ENCODE measurements around the gene ZNF280A. TPM values are rescaled to one million over a fixed set of nuclear protein-coding genes. Genes with fewer than 3 reads are reported as not detected.
"Not testable (repeated sequence)": the region's sequence is repeated elsewhere in the genome, so short reads cannot be mapped to it uniquely, and the experiment has no call there.

Gene ZNF280A
- total and polyA plus RNA-seq, 2 experiments from 2014 or later, result 0.44 to 0.47 TPM

DNA sequence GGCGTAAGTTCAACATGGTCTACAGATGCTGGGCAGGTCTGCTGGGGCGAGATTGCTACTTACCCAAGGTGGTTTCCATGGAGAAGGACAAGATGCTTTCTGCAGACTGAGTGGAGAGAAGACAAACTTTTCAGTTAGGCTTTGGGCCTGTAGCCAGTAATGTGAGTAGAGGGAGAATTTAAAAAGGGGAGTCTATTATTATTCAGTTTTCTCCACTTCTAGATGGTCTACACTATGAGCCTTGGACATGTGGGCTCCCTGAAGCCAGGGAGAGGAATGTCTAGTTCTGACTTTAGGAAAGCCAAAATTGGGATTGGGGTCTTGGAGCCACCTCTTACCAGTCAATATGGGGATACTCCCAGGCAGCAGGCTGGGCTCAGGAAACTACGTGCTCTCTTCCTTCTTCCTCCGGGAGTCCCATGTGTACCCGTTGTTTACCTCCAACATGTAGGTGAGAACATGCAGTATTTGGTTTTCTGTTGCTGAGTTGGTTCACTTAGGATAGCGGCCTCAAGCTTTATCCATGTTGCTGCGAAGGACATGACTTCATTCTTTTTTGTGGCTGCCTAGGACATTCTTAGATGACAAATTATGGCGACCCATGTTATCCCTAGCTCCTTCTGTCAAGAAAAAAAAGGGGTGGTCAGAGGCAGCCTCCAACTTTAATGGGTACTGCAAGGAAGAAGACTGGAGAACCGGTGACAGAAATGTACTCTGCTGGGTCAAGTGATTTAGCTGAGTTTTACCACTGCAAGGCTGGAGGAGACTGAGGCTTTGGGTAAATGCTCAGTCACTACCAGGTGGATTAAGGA is 14.7 kb upstream of the ZNF280A start:
- Histone ChIP-seq H2AFZ (no peak overlapping the region), H3K4me1 (ENCODE audit: insufficient read depth) (no peaks in the 10 kb centered on the region), H3K79me2 (no peaks in the 10 kb centered on the region), H3K9me3 (ENCODE audit: low read depth) (no peaks in the 10 kb centered on the region), H3K27ac (no peak overlapping the region), H4K20me1 (ENCODE audit: insufficient read depth, poor library complexity, severe bottlenecking) (no peaks in the 10 kb centered on the region), H3K4me2 (no peak overlapping the region), H3K4me3 (no peak overlapping the region), H3K27me3 (no peaks in the 10 kb centered on the region), H3K9me2 (replicated peaks; ENCODE audit: insufficient read depth) (no peaks in the 10 kb centered on the region), H3K36me3 (replicated peaks; ENCODE audit: insufficient read depth, low read depth) (no peaks in the 10 kb centered on the region)
- TF ChIP-seq, protein P1, sequence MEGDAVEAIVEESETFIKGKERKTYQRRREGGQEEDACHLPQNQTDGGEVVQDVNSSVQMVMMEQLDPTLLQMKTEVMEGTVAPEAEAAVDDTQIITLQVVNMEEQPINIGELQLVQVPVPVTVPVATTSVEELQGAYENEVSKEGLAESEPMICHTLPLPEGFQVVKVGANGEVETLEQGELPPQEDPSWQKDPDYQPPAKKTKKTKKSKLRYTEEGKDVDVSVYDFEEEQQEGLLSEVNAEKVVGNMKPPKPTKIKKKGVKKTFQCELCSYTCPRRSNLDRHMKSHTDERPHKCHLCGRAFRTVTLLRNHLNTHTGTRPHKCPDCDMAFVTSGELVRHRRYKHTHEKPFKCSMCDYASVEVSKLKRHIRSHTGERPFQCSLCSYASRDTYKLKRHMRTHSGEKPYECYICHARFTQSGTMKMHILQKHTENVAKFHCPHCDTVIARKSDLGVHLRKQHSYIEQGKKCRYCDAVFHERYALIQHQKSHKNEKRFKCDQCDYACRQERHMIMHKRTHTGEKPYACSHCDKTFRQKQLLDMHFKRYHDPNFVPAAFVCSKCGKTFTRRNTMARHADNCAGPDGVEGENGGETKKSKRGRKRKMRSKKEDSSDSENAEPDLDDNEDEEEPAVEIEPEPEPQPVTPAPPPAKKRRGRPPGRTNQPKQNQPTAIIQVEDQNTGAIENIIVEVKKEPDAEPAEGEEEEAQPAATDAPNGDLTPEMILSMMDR (IDR thresholded peaks at IDR 0.05; ENCODE audit: poor library complexity), result no peak
- TF ChIP-seq EZH2phosphoT487 (IDR thresholded peaks at IDR 0.05; ENCODE audit: low read depth, severe bottlenecking, unreplicated experiment) (no peak), EZH2 (IDR thresholded peaks at IDR 0.05; ENCODE audit: borderline replicate concordance) (no peak)
- DNase-seq (ENCODE audit: low spot score), result no peak
- 90% methylated on average over 9 of the region's 9 CpGs for WGBS (ENCODE audit: low lambda C conversion rate, missing lambda C conversion rate)

DNA sequence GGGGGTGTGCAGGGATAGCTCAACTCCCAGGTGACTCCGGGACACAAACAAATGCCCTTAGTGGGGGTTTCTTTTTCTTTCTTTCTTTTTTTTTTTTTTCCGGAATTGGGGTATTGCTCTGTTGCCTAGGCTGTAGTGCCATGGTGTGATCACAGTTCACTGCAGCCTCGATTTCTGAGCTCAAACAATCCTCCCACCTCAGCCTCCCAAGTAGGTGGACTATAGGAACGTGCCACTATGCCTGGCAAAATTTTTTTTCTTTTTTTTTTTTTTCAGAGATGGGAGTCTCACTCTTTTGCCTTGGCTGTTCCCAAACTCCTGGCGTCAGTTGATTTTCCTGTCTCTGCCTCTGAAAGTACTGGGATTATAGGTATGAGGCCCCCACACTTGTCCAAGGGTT is 13.8 kb upstream of the ZNF280A start:
- WGBS (ENCODE audit: low lambda C conversion rate, missing lambda C conversion rate), result 80% methylated on average over 5 of the region's 5 CpGs
- no peaks in the 10 kb centered on the region for H3K36me3 ChIP-seq (replicated peaks; ENCODE audit: insufficient read depth, low read depth)
- H3K9me3 ChIP-seq (ENCODE audit: low read depth), result no peaks in the 10 kb centered on the region
- H2AFZ ChIP-seq, result no peak overlapping the region
- H3K79me2 ChIP-seq, result no peaks in the 10 kb centered on the region
- DNase-seq (ENCODE audit: low spot score), result no peak
- H3K4me3 ChIP-seq, result no peak overlapping the region
- H4K20me1 ChIP-seq (ENCODE audit: insufficient read depth, poor library complexity, severe bottlenecking), result no peaks in the 10 kb centered on the region
- H3K4me1 ChIP-seq (ENCODE audit: insufficient read depth), result no peaks in the 10 kb centered on the region
- no peak overlapping the region for H3K4me2 ChIP-seq
- H3K9me2 ChIP-seq (replicated peaks; ENCODE audit: insufficient read depth), result no peaks in the 10 kb centered on the region
- no peaks in the 10 kb centered on the region for H3K27me3 ChIP-seq
- TF ChIP-seq EZH2 (IDR thresholded peaks at IDR 0.05; ENCODE audit: borderline replicate concordance), result no peak
- no peak overlapping the region for H3K27ac ChIP-seq

GRCh38 chr22:22533417-22533816 is 13.3 kb upstream of the ZNF280A start:
- Histone ChIP-seq H3K4me1 (ENCODE audit: insufficient read depth) (no peaks in the 10 kb centered on the region), H3K27me3 (no peaks in the 10 kb centered on the region), H3K36me3 (replicated peaks; ENCODE audit: insufficient read depth, low read depth) (no peaks in the 10 kb centered on the region), H2AFZ (no peak overlapping the region), H3K9me3 (ENCODE audit: low read depth) (no peaks in the 10 kb centered on the region), H3K9me2 (replicated peaks; ENCODE audit: insufficient read depth) (no peaks in the 10 kb centered on the region), H3K27ac (no peak overlapping the region), H3K4me2 (no peak overlapping the region), H4K20me1 (ENCODE audit: insufficient read depth, poor library complexity, severe bottlenecking) (no peaks in the 10 kb centered on the region), H3K79me2 (no peaks in the 10 kb centered on the region), H3K4me3 (no peak overlapping the region)
- DNase-seq (ENCODE audit: low spot score), result no peak
- TF ChIP-seq, protein P1 (IDR thresholded peaks at IDR 0.05; ENCODE audit: poor library complexity), result no peak
- TF ChIP-seq EZH2 (IDR thresholded peaks at IDR 0.05; ENCODE audit: borderline replicate concordance), result no peak
- no peak for TF ChIP-seq EZH2phosphoT487 (IDR thresholded peaks at IDR 0.05; ENCODE audit: low read depth, severe bottlenecking, unreplicated experiment)
- WGBS (ENCODE audit: low lambda C conversion rate, missing lambda C conversion rate), result 82% methylated on average over 1 of the region's 1 CpG

- H3K27ac ChIP-seq; H3K9me2 ChIP-seq (replicated peaks; ENCODE audit: insufficient read depth); H3K27me3 ChIP-seq; H3K79me2 ChIP-seq; H3K4me1 ChIP-seq (ENCODE audit: insufficient read depth); H2AFZ ChIP-seq; H3K36me3 ChIP-seq (replicated peaks; ENCODE audit: insufficient read depth, low read depth); H3K4me3 ChIP-seq; H3K9me3 ChIP-seq (ENCODE audit: low read depth); H4K20me1 ChIP-seq (ENCODE audit: insufficient read depth, poor library complexity, severe bottlenecking); DNase-seq (ENCODE audit: low spot score); H3K4me2 ChIP-seq: not testable (repeated sequence)
- WGBS (ENCODE audit: low lambda C conversion rate, missing lambda C conversion rate), result 91% methylated on average over 8 of the region's 12 CpGs
Measured at GRCh38 chr22:22532547-22533071, 12.5 kb upstream of the ZNF280A start.

All from hepatocyte (in vitro differentiated cells).